GM04504 (cell line): Measurements from ENCODE around the gene KAZALD1.

Source experiments
- DNase-seq: peaks from one replicate; pipeline ENCODE4 v3.0.0-alpha.2; 2012; ENCODE audit warnings: low read depth

Gene KAZALD1

GRCh38 chr10:101067356-101068083 lies 5.7 kb downstream of the KAZALD1 start:
- no peak for DNase-seq

GRCh38 chr10:101069441-101069840 lies 7.7 kb downstream of the KAZALD1 start:
- no peak for DNase-seq

- no peak for DNase-seq
These were observed 8.3 kb downstream of the KAZALD1 start for GRCh38 chr10:101070098-101070497.

DNA sequence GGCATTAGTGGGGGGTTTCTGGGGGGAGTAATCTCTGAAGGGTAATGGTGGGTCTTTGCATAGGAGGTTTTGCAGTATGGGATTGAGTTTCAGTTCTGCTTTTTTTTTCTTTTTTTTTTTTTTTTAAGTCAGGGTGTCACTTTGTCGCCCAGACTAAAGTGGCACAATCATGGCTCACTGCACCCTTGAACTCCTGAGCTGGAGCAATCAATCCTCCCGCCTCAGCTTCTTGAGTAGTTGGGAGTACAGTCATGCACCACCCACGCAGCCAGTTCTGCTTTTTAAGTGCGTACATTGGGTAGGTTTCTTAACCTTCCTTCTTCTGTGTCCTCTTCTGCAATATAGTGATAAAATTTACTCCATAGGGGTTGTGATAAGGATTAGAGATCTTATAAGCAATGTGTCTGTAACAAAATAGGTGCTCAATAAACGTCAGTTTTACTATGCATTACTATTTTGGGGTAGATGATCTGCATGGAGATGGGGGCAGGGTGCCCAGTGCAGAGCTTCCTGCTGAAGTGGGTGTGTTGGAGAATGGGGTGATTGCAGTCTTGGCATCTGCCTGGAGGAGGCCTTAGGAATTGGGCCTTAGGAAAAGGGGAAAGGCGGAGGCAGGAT lies 9.6 kb downstream of the KAZALD1 start:
- no peak for DNase-seq

DNA sequence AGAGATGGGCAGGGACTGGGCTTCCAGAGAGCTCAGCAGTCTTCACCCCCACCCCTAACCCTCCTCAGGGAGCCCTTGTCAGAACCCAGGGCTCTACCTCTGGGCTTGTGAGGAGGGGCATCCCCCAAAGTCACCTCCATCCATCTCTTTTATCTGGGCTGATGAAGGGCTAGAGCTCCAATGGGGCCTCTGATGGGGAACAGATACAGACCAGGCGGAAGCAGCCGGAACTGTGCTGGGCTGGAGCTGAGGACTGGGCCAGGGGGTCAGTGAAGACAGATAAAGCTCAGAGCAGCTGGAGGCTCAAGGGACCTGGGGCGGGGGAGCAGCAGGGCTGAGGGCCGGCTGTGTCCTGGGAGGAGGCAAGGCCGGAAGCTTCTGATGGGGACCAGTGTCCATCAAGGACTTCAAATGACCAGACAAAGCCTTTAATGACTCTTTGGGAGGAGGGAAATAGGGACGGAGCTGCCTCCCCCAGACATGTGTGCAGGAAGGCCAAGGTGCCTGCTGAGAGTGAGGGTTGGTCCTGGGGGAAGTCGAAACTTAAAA lies 10.2 kb downstream of the KAZALD1 start:
- no peak for DNase-seq

DNA sequence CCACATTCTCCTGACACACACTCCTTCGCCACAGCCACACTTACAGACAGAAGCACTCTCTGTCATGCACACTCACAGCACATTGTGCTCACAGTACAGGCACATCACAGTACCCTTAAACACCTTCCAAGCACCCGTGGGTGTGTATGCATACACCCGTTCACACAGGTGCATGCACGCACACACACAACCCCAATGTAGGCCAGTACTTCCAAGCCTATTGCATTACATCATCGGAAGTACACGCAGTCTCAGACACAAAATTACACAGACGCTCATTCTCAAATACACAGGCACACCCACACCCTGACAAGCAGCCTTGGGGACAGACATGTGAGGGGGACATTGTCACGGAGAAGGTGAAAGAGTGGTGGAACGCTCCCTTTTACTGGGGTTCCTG lies 11.1 kb downstream of the KAZALD1 start:
- no peak for DNase-seq

GRCh38 chr10:101073631-101074030 lies 11.8 kb downstream of the KAZALD1 start:
- DNase-seq = no peak

GRCh38 chr10:101075775-101076174 lies 14.0 kb downstream of the KAZALD1 start:
- no peak for DNase-seq

DNA sequence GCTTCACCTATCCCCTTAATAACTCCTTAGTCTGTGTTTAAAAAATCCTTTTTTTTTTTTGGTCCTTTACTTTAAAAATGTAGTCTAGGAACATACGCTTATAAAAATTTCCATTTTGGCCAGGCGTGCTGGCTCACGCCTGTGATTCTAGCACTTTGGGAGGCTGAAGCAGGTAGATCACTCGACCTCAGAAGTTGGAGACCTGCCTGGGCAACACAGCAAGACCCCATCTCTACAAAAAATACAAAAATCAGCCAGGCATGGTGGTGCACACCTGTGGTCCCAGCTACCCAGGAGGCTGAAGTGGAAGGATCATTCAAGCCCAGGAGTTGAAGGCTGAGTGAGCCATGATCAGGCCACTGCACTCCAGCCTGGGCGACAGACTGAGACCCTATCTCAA lies 14.8 kb downstream of the KAZALD1 start:
- DNase-seq = no peak

GRCh38 chr10:101079874-101080273 lies 18.1 kb downstream of the KAZALD1 start:
- no peak for DNase-seq

- DNase-seq = no peak
These were observed 19.4 kb downstream of the KAZALD1 start for GRCh38 chr10:101080933-101081931.

GRCh38 chr10:101085846-101086245 lies 24.1 kb downstream of the KAZALD1 start:
- DNase-seq = no peak

DNA sequence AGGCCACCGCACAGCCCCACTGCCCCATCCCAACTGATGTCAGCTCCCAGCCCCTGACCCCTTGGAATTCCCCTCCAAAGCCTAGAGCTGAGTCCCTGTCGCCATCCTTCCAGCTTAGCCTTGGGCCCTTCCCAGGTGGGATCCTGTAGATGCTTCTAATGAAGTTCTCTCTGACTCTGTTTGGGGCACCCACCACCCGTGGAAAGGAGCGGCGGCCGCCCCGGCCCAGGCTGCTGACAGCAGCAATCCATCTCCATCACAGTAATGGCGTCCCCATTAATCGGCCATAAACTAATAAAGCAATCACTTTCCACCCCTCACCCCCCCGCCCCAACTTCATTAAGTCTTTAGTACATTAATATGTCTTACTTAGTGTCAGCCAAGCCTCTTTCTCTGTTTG lies 25.6 kb downstream of the KAZALD1 start:
- no peak for DNase-seq

GRCh38 chr10:101087965-101088364 lies 26.2 kb downstream of the KAZALD1 start:
- no peak for DNase-seq

- no peak for DNase-seq
These were observed 27.9 kb downstream of the KAZALD1 start for GRCh38 chr10:101089520-101090299.

- DNase-seq = no peak
These were observed 28.8 kb downstream of the KAZALD1 start for GRCh38 chr10:101090597-101090996.

DNA sequence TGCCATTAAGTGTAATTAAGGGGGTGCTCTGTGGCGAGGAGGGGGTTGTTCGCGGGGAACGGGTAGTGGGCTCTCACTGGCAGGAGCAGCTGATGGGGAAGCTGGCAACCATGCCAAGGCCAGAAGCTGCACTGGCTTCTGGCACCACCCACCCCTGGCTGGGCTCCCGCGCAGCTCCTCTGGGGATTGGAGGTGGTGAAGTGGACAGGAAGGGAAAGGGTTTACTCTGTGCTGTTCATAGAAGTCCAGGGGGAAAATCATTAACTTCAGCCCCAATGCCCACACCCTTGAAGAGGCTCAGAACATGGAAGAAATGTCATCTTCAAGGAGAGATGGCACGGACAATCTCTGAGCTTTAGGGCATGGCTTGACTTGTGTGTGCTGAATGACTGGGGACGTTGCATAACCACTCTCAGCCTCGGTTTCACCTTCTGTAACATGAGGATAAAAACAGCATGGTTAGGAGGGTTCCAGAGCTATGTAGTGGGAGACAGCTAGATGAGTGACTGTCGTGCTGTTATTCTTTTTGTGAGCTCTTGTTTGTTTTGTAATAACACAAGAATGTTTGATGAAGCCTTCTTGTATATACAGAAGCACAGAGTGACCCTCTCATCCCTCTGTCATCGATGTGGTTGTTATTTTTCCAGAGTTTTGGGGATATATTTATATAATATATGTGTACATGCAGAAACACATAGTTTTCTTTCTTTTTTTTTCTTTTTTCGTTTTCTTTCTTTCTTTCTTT lies 29.9 kb downstream of the KAZALD1 start:
- DNase-seq = no peak

GRCh38 chr10:101092881-101093354 lies 31.1 kb downstream of the KAZALD1 start:
- DNase-seq = no peak

DNA sequence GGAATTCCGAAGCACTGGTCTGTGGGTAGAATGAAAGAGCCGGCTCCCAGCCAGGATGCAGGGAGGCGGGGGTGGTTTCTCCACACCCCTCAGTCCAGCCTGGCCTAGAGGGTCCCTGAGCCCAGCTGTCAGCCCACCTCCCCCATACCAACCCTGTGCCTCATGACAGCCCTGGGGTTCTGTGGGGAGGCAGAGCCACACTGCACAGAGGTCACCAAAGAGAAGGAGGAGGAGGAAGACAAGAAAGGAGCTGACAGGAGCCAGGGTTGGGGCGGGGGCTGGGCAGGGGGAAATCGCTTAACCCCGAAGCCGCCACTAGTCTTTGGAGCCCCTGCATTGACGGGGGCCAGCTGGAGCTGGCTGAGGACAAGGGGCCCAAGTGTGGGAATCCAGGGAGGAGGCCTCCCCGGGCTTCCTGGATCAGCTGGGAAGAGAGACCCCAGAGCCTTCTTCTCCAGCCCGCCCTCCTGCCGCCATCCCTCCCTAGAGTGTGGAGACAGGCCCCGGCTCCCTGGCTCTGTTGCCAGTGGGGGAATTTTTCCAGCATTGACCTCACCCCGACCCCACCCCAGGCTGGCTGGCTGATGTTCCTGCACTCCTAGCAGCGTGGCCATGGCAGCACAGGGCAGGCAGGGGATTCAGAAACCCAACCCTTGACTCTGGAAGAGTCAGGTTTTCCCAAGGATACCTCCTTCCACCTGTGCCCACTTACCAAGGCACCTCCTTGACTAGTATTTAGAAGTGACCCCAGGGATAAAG lies 32.5 kb downstream of the KAZALD1 start:
- no peak for DNase-seq

DNA sequence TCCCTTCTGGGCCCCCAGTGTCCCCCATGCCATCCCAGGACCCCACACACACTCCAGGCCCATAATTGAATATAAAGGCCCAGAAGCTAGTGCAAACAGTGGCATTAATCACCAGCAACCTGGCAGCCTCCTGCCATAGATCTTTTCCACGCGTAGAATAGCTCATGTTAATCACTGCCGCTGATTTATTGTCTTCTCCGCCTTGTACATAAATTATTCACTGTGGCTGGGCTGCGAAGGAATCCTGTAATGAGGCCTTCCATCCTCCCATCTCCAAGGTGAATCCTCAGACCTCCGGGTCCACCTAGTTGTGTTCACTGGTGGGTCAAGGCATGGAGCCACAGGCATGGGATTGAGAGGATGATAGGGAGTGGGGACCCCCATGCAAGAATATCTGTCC lies 33.2 kb downstream of the KAZALD1 start:
- no peak for DNase-seq
